Left kidney (tissue), 2 donors: ENCODE results near the gene UBE2E2. TPM values are rescaled to one million over a fixed set of nuclear protein-coding genes. Genes with fewer than 3 reads are reported as not detected.

ENCODE experiments used
- DNase-seq: peaks from one replicate; pipeline ENCODE4 v3.0.0-alpha.2; 2013
- polyA plus RNA-seq: library from polyadenylated mRNA; unstranded; fragments of 120-200 nt; gene quantifications from one replicate; pipeline ENCODE4 v1.2.1, GENCODE V29; 2013; ENCODE audit not compliant: insufficient read length

UBE2E2 gene
- polyA plus RNA-seq, 1 donor, result 64.7 TPM

DNA sequence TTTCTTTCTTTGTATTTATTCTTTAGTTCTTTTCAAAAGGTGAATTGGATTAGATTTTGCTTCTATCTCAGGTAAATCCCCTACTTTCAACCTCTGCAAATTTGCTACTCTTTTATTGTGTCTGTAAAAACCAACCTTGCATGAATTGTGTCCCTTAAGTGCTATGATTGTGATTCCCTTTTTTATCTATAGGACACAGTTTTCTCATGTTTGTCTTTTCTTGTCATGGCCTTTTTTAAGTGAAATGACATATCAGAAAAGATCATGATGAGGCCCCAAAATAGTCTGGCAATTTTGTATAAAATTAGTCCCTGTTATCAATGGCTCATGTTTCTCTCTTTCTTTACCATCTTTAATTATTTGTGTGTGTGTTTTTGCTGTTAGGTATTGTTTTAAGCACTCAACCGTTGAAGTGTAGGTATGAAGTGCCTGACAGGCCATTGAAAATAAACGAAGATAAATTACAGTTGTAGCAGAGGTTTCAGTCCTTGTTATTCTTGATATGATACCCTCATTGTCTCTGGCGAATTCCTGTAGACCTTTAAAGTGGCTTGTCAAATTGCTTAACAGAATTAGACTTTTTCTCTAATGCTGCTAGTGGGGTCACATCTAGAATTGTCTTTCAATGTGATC is 184.3 kb downstream of the UBE2E2 start:
- no peak for DNase-seq

DNA sequence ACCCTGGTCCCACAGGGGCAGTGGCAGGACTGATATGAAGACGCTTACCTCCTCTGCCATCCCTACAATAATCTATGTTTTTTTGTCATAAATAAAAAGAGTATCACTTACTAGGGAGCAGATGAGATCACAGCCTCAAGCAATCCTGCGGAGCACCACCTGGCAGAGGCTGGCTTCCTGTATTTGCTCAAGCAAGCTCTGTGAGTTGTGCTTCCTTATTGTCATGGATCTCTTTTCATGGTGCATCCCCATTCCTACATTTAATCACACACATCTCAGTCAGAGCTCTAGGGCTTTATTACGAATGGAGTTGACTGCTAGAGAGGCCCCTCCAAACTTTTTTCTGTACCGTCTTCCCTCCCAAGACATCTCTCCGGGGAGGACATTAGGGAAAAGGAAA is 186.0 kb downstream of the UBE2E2 start:
- DNase-seq, result no peak

DNA sequence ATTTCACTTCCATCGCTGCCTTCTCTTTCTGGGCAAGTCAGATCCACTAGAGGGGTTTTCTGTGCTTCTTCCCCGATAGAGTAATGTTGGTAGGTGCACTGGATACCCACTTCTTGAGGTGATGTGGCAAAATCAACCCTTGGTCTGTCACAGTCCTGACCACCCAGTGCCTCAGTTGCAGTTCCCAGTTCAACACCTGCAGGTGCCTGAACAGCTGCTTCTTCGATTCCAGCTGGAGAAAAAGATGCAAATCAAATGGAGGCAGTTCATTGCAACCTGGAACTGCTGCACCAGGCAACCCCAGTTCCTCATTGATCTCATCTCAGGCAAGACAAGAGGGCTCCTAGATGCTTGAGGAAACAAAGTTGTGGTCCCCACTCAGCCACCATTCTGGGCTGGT is 186.6 kb downstream of the UBE2E2 start:
- DNase-seq, result no peak

- DNase-seq, result no peak
Observed at GRCh38 chr3:23390446-23390845, 187.3 kb downstream of the UBE2E2 start.

DNA sequence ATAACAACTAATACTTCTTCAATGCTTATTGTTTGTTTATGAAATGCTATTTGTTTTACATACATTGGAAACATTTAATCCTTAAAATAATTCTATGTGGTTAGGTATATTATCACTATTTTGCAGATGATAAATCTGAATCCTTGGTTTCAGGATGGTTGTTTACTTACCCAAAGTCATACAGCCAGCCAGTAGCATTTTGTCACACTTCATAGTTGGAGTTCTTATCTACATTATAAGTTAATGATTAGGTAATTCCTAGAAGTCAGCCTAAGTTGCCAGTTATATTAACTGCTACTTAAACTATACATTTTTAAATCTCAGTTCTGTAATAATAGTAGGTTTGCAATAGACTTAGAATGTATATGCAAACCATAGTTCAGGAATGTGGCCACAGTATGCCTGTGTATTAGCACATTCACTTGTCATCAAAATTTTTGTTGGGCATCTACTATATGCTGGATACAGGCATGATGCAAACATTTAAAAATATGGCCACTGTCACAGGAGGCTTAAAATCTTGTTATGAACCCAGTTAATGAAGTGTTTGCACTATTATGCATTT is 187.9 kb downstream of the UBE2E2 start:
- no peak for DNase-seq

DNA sequence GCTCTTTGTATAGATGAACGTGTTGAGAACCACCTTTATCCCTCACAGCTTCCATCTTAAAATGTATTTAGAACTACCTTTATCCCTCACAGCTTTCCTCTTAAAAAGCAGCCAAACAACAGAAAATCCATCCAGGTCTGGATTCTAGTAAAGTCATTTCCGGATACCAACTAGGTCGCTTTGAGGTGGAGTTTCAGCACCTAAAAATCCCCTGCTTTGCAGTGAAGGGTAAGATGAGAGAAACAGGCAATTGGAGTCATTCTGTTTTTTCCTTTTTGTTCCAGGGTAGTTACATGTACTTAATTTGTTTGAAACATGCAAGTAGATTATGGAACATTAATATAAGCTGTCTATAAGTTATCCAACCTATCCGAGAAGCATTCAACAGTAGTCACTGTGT is 192.0 kb downstream of the UBE2E2 start:
- DNase-seq, result no peak

- DNase-seq, result no peak
Observed at GRCh38 chr3:23396746-23397145, 193.6 kb downstream of the UBE2E2 start.

DNA sequence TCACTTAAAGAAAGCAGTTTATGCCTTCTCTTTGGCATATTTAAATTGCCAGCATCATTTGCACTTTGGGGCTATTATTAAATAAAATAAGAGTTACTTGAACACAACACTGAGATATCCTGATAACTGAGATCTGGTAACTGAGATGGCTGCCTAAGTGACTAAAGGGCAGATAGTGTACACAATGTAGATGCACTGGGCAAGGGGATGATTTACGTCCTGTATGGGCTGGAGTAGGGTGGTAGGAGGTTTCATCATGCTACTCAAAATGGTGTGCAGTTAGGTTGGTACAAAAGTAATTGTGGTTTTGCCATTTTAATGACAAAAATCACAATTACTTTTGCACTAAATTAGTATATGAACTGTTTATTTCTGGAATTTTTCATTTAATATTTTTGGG is 196.1 kb downstream of the UBE2E2 start:
- no peak for DNase-seq

DNA sequence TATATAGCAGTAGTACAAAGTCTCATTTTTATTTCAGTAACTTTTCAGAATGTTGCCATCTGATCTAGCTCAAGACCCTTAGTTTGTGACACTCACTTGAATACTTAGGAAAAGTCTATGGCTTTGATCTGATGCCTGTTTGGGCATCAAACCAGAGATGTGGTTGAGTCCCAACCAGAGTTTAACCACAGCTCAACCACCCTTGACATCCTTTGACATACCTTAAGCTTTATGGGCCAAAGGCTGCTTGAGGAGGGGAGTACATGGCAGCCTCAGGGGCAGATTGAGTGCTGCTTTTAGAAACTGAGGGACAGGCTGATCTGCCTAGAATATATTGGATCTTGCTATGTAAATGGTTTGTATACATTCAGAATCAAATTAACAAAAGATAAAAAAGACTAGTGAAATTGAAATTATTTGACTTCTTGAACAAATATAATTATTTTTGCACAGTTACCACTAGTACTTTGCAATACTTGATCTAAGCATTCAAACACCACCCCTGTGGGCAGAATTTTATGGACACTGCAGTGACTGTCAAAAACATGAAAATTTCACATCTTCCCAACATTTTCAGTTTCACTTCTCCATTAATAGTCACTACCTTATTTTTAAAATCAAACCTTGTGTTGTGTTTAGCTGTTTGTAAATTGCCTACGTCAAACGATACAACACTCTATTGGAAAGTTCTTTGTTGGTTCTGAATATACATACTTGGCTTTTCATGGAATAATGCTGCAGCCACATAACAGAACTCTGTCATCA is 199.8 kb downstream of the UBE2E2 start:
- DNase-seq, result no peak

- no peak for DNase-seq
Observed at GRCh38 chr3:23404246-23404645, 201.1 kb downstream of the UBE2E2 start.

- no peak for DNase-seq
Observed at GRCh38 chr3:23405081-23405480, 202.0 kb downstream of the UBE2E2 start.

- DNase-seq, result no peak
Observed at GRCh38 chr3:23406601-23407000, 203.5 kb downstream of the UBE2E2 start.

GRCh38 chr3:23418026-23418425 is 214.9 kb downstream of the UBE2E2 start:
- DNase-seq, result no peak

- DNase-seq, result no peak
Observed at GRCh38 chr3:23421811-23422516, 218.8 kb downstream of the UBE2E2 start.

- DNase-seq, result no peak
Observed at GRCh38 chr3:23422517-23422851, 219.4 kb downstream of the UBE2E2 start.

- no peak for DNase-seq
Observed at GRCh38 chr3:23425410-23425809, 222.3 kb downstream of the UBE2E2 start.

DNA sequence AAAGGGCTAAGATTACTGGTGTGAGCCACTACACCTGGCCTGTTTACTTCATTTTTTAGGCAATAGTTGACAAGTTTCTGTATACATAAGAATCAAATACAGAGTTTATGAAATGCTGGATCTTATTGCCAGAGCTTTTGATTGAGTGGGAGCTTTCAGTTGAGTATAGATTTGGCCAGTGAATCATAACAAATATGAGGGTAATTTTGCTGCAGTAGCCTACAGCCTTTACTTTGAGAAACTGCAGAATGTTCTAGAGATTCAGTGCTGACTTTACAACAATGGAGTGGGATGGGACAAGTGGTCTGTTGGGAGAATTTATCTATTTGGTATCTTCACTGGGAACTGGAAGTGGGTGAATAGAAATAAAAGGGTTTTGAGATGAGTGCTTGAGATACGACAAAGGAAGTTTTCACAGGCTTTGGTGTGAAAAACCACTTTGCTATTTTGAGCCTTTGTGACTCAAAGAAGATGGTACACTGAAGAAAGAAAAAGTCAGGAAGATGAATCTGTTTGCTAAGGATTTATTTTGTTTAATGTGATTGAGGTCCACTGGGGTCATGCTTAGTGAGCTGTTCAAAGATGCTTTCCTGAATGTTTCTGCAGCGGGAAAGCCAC is 227.8 kb downstream of the UBE2E2 start:
- DNase-seq, result no peak

- no peak for DNase-seq
Observed at GRCh38 chr3:23431764-23432163, 228.6 kb downstream of the UBE2E2 start.

GRCh38 chr3:23435318-23435717 is 232.2 kb downstream of the UBE2E2 start:
- no peak for DNase-seq

DNA sequence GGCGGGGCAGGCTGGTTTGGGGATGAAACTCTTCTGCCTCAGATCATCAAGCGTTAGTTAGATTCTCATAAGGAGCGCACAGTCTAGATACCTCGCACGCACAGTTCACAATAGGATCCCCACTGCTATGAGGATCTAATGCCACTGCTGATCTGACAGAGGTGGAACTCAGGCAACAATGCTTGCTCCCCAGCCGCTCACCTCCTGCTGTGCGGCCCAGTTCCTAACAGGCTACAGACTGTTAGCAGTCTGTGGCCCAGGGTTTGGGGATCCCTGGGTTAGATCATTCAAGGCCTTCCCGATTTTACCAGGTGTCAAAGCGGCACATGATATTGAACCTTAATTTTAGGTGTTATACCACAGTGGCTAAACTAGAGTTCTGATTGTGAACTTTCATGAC is 232.8 kb downstream of the UBE2E2 start:
- DNase-seq, result no peak

GRCh38 chr3:23437484-23438145 is 234.5 kb downstream of the UBE2E2 start:
- DNase-seq, result no peak

GRCh38 chr3:23438657-23439056 is 235.5 kb downstream of the UBE2E2 start:
- DNase-seq, result no peak
